Measurements from ENCODE around the gene NGRN. TPM values are rescaled to one million over a fixed set of nuclear protein-coding genes. Genes with fewer than 3 reads are reported as not detected.

NGRN gene
- 156 TPM for total RNA-seq (ENCODE audit: unreplicated experiment)
- long read RNA-seq, full-length matches to known transcripts: 470 of 471 reads
- long read RNA-seq, partial matches to known transcripts: 0 of 471 reads
- long read RNA-seq, other reads (novel, unspliced or antisense): 1 of 471 reads

- Mint-ChIP-seq H3K9me3 (ENCODE audit: unreplicated experiment) (peaks cover 5% of the 10 kb centered on the region), H3K4me1 (ENCODE audit: low read depth, unreplicated experiment) (peaks cover 13% of the 10 kb centered on the region), H3K4me3 (ENCODE audit: unreplicated experiment) (peak within 1 kb of the TSS; percentile 99), H3K27me3 (ENCODE audit: unreplicated experiment) (peaks cover 5% of the 10 kb centered on the region), H3K36me3 (ENCODE audit: unreplicated experiment) (no peaks in the 10 kb centered on the region), H3K27ac (ENCODE audit: unreplicated experiment) (peak within 1 kb of the TSS; percentile 98)
- peak; percentile 89 for DNase-seq
- no peak for TF ChIP-seq CTCF (IDR thresholded peaks at IDR 0.05; ENCODE audit: partially characterized antibody, unreplicated experiment)
Measured at GRCh38 chr15:90265271-90266060, at the start of gene NGRN. Gene NGRN, plus strand, starts transcription at chr15:90265672. Its CDS starts 41 bp downstream, at chr15:90265713.

GRCh38 chr15:90217671-90218394 lies 47.6 kb upstream of the NGRN start:
- no peak overlapping the region for H3K4me3 Mint-ChIP-seq (ENCODE audit: unreplicated experiment)
- TF ChIP-seq CTCF (IDR thresholded peaks at IDR 0.05; ENCODE audit: partially characterized antibody, unreplicated experiment): no peak
- H3K9me3 Mint-ChIP-seq (ENCODE audit: unreplicated experiment): peaks cover 5% of the 10 kb centered on the region
- H3K27ac Mint-ChIP-seq (ENCODE audit: unreplicated experiment): no peak overlapping the region
- peaks cover 11% of the 10 kb centered on the region for H3K4me1 Mint-ChIP-seq (ENCODE audit: low read depth, unreplicated experiment)
- no peaks in the 10 kb centered on the region for H3K36me3 Mint-ChIP-seq (ENCODE audit: unreplicated experiment)
- peaks cover 3% of the 10 kb centered on the region for H3K27me3 Mint-ChIP-seq (ENCODE audit: unreplicated experiment)
- DNase-seq: no peak

- Mint-ChIP-seq H3K27ac (ENCODE audit: unreplicated experiment) (peak overlapping the region; percentile 14), H3K4me3 (ENCODE audit: unreplicated experiment) (no peak overlapping the region), H3K4me1 (ENCODE audit: low read depth, unreplicated experiment) (peaks cover 19% of the 10 kb centered on the region), H3K9me3 (ENCODE audit: unreplicated experiment) (peaks cover 4% of the 10 kb centered on the region), H3K27me3 (ENCODE audit: unreplicated experiment) (peaks cover 4% of the 10 kb centered on the region), H3K36me3 (ENCODE audit: unreplicated experiment) (no peaks in the 10 kb centered on the region)
- peak; percentile 76 for TF ChIP-seq CTCF (IDR thresholded peaks at IDR 0.05; ENCODE audit: partially characterized antibody, unreplicated experiment)
- peak; percentile 75 for DNase-seq
Measured at GRCh38 chr15:90219421-90220141, 45.9 kb upstream of the NGRN start.

- H3K4me3 Mint-ChIP-seq (ENCODE audit: unreplicated experiment): no peak overlapping the region
- H3K27me3 Mint-ChIP-seq (ENCODE audit: unreplicated experiment): peaks cover 7% of the 10 kb centered on the region
- peaks cover 4% of the 10 kb centered on the region for H3K36me3 Mint-ChIP-seq (ENCODE audit: unreplicated experiment)
Measured at GRCh38 chr15:90221246-90221900, 44.1 kb upstream of the NGRN start.

More at GRCh38 chr15:90221246-90221900, 44.1 kb upstream of the NGRN start:
- peak; percentile 75 for DNase-seq
- no peak overlapping the region for H3K27ac Mint-ChIP-seq (ENCODE audit: unreplicated experiment)
- TF ChIP-seq CTCF (IDR thresholded peaks at IDR 0.05; ENCODE audit: partially characterized antibody, unreplicated experiment): no peak
- H3K9me3 Mint-ChIP-seq (ENCODE audit: unreplicated experiment): peaks cover 7% of the 10 kb centered on the region
- peaks cover 23% of the 10 kb centered on the region for H3K4me1 Mint-ChIP-seq (ENCODE audit: low read depth, unreplicated experiment)

All from glutamatergic neuron (in vitro differentiated cells).